ENCODE data around the gene LDLR.

The LDLR gene
- total RNA-seq = 62.8 to 99.6 reads per million in 2 donors

GRCh38 chr19:11089254-11090013 lies at the start of gene LDLR:
Gene LDLR, plus strand, starts transcription at chr19:11089463. Its CDS starts 86 bp downstream, at chr19:11089549.
- DNase-seq = peak; percentile 27

GRCh38 chr19:11041194-11041593 lies 48.1 kb upstream of the LDLR start:
- no peak for DNase-seq

- DNase-seq = no peak
Measured at GRCh38 chr19:11041966-11042627, 47.2 kb upstream of the LDLR start.

- no peak for DNase-seq
Measured at GRCh38 chr19:11044431-11044830, 44.8 kb upstream of the LDLR start.

GRCh38 chr19:11045536-11045935 lies 43.7 kb upstream of the LDLR start:
- no peak for DNase-seq

- no peak for DNase-seq
Measured at GRCh38 chr19:11046605-11047354, 42.5 kb upstream of the LDLR start.

GRCh38 chr19:11047866-11048265 lies 41.4 kb upstream of the LDLR start:
- no peak for DNase-seq

- DNase-seq = no peak
Measured at GRCh38 chr19:11050323-11051114, 38.7 kb upstream of the LDLR start.

GRCh38 chr19:11053817-11054195 lies 35.5 kb upstream of the LDLR start:
- DNase-seq = no peak

GRCh38 chr19:11054200-11054599 lies 35.1 kb upstream of the LDLR start:
- DNase-seq = no peak

- no peak for DNase-seq
Measured at GRCh38 chr19:11054628-11055027, 34.6 kb upstream of the LDLR start.

- no peak for DNase-seq
Measured at GRCh38 chr19:11058246-11059030, 30.8 kb upstream of the LDLR start.

- DNase-seq = no peak
Measured at GRCh38 chr19:11059511-11060358, 29.5 kb upstream of the LDLR start.

GRCh38 chr19:11061952-11062351 lies 27.3 kb upstream of the LDLR start:
- DNase-seq = no peak

GRCh38 chr19:11063434-11063833 lies 25.8 kb upstream of the LDLR start:
- DNase-seq = no peak

- DNase-seq = no peak
Measured at GRCh38 chr19:11064831-11065303, 24.4 kb upstream of the LDLR start.

GRCh38 chr19:11066326-11066725 lies 22.9 kb upstream of the LDLR start:
- DNase-seq = no peak

- DNase-seq = no peak
Measured at GRCh38 chr19:11067356-11068113, 21.7 kb upstream of the LDLR start.

GRCh38 chr19:11069561-11069960 lies 19.7 kb upstream of the LDLR start:
- no peak for DNase-seq

GRCh38 chr19:11070123-11070522 lies 19.1 kb upstream of the LDLR start:
- DNase-seq = no peak
